GM19328 (cell line): ENCODE measurements around the gene ATAD5.
"Not testable (repeated sequence)": the region's sequence is repeated elsewhere in the genome, so short reads cannot be mapped to it uniquely, and the experiment has no call there.

ENCODE experiments used
- ATAC-seq: cut with Tn5 transposase; IDR thresholded peaks from one replicate; pipeline ENCODE4 v1.9.1; 2021; ENCODE audit warnings: mild to moderate bottlenecking, moderate library complexity; ENCODE audit not compliant: unreplicated experiment

ATAD5 gene, protein sequence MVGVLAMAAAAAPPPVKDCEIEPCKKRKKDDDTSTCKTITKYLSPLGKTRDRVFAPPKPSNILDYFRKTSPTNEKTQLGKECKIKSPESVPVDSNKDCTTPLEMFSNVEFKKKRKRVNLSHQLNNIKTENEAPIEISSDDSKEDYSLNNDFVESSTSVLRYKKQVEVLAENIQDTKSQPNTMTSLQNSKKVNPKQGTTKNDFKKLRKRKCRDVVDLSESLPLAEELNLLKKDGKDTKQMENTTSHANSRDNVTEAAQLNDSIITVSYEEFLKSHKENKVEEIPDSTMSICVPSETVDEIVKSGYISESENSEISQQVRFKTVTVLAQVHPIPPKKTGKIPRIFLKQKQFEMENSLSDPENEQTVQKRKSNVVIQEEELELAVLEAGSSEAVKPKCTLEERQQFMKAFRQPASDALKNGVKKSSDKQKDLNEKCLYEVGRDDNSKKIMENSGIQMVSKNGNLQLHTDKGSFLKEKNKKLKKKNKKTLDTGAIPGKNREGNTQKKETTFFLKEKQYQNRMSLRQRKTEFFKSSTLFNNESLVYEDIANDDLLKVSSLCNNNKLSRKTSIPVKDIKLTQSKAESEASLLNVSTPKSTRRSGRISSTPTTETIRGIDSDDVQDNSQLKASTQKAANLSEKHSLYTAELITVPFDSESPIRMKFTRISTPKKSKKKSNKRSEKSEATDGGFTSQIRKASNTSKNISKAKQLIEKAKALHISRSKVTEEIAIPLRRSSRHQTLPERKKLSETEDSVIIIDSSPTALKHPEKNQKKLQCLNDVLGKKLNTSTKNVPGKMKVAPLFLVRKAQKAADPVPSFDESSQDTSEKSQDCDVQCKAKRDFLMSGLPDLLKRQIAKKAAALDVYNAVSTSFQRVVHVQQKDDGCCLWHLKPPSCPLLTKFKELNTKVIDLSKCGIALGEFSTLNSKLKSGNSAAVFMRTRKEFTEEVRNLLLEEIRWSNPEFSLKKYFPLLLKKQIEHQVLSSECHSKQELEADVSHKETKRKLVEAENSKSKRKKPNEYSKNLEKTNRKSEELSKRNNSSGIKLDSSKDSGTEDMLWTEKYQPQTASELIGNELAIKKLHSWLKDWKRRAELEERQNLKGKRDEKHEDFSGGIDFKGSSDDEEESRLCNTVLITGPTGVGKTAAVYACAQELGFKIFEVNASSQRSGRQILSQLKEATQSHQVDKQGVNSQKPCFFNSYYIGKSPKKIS (N-terminal part only)

DNA sequence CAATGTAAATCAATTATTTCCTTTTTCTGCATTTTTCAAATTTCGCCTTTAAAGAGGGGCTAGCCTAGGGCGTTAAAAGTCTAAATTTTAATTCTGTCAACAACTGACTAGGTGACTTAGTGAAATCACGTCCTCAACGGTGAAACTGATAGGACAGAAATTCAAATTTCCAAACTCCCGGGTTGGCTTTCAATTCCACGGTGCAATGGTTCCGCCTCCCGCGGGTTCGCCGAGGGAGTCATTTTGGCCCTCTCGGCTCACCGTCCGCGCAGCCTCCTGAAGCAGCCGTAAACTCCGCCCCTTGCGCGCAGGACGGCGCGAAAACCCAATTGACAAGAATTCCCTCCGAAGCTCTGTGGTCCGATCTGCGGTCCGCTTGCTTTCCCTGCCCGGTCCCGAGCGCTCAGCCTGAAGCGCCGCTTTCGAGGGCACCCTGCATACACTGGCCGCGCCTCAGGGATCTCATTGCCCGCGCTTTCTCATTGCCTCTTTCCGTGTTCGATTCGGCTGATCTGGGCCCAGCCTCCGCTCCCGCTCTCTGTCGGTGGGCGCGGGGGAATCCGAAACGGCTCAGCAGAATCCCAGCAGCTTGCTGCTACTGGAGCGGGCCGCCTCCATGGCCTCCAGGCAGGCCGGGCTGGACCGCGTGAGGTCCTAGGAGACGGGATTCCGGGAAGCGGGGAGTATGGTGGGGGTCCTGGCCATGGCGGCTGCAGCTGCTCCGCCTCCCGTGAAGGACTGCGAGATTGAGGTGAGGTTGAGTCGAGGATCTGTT, at the start of gene ATAD5:
Gene ATAD5 (plus strand): TSS at position 304 of the 775 bp plus-strand sequence. CDS start 382 bp downstream, at position 686.
- no peak for ATAC-seq

DNA sequence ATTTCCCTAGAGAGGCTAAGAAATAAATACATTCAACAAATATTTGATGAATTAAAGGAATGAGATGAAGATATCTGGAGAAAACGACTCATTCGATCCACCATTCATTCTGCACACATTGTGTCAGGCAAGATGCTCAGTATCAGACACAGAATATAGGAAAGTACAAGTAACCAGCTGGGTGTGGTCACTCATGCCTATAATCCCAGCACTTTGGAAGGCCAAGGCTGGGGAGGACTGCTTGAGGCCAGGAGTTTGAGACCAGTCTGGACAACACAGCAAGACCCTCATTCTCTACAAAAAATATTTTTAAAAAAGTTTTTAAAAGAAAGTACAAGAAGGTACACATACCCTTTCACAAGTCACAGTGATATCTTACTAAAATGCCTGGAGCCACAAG, 49.6 kb upstream of the ATAD5 start:
- no peak for ATAC-seq

DNA sequence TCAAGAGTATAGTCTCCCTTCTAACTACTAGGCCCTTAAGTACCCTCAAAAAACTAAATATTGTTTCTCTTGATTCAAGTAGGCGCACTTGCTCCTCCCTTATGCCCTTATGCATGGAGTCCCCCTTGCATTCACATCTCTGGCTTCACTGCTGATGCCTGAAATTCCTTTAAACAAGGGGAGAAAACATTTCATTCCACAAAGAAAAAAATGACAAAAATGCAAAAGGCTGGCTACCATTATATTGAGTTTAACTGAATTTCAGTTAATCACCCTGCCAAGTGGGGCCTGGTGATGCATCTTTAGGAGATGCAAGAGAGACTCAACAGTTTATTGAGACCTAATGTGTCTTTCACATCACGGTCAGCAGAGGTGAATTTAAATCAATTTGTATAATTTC, 42.8 kb upstream of the ATAD5 start:
- no peak for ATAC-seq

DNA sequence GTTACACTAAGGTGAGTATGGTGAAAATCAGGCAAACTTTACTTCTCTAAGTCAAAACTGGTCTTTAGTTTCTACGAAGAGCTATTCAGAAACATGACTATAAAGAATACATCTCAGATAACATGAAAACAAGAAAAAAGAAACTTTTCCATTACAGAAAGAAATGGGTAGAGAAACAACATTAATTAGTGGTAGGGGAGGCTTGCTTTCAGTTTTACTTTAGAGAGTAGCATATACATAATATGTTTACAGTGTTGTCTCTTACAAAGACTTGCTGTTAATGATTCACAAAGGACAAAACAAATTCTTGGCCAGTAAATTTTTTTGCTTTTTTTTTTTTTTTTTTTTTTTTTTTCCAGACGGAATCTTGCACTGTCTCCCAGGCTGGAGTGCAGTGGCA, 41.5 kb upstream of the ATAD5 start:
- no peak for ATAC-seq

GRCh38 chr17:30793282-30793977, 38.3 kb upstream of the ATAD5 start:
- ATAC-seq: no peak

DNA sequence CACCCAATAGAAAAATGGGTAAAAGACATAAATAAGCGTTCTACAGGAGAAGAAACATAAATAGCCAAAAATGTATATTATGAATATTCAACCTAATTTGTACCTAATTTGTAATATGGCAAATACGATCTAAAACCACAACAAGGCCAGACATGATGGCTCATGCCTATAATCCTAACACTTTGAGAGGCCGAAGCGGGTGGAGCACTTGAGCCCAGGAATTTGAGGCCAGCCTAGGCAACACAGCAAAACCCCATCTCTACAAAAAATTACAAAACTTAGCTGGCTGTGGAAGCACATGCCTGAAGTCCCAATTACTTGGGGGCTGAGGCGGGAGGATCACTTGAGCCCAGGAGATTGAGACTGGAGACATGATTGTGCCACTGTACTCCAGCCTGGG, 37.4 kb upstream of the ATAD5 start:
- no peak for ATAC-seq

DNA sequence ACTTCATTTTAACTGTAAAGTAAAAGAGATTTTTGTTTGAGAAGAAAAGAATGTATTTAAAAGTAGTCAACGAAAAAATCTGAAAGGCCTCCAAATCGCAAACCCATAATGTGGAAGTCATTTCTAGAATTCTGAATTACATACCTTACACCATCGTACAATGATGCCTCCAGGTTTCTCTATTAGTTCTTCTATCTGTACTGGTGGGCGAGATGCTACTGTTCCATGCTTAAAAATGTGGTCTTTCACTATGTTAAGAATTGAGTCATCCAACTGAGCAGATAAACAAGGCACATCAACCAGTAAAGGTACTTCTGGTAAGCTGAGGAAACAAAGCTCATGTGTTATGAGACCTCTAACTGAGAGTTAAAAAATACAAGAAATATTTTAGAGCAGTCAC, 35.8 kb upstream of the ATAD5 start:
- no peak for ATAC-seq

DNA sequence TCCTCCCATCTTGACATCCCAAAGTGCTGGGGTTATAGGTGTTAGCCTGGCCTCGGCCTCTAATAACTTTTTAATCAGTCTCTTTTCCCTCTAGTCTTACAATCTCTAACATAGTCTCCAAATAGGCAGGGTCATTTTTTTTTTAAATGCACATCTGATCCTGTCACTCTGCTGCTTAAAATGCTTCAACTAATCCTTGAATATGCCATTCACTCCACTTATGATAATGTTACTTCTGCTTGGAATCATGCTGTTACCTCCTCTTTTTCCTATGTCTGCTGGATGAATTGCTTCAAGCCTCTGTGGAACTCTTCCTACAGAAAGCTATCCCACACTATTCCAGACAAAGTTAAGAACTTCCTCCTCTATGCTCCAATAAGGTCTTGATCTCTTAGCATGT, 30.1 kb upstream of the ATAD5 start:
- ATAC-seq: no peak

DNA sequence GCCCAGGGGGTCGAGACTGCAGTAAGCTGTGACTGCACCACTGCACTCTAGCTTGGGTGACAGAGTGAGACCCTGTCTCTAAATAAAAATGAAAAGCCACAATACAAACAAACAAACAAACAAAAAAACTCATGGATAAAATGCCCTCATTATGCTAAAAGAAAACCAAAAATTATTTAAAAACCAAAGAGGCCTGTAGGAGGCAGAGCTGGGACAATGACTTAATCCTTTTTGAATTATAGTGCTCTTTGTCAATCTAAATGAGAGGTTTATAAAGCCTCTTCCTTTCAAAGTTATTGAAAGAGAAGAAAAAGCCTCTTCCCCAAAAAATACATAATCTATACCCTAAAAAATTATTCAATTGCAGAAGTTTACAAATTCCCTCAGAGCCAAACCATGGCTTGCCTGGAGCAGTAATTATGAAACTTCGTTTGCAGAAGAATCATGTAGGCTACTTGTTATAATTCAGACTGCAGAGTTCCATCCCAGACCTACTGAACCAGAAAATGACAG, 25.8 kb upstream of the ATAD5 start:
- ATAC-seq: no peak

GRCh38 chr17:30807896-30808295, 23.9 kb upstream of the ATAD5 start:
- no peak for ATAC-seq

- peak; percentile 73 for ATAC-seq
Observed at GRCh38 chr17:30808785-30809286, 22.9 kb upstream of the ATAD5 start.

DNA sequence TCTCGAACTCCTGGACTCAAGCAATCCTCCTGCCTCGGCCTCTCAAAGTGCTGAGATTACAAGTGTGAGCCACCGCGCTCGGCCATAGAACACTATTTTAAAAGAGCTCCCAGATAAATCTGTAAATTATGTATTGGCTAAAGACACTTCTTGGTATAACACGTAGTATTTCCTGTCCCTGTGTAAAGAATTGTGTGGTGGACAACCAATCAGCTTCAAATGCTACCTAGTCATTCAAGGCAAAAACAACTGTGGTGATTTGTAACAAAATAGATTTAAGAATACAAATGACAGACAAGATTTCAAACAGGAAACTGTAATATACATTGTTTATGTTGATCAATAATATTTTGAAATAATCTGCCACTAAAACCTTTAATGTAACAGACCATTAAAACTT, 21.9 kb upstream of the ATAD5 start:
- ATAC-seq: no peak

DNA sequence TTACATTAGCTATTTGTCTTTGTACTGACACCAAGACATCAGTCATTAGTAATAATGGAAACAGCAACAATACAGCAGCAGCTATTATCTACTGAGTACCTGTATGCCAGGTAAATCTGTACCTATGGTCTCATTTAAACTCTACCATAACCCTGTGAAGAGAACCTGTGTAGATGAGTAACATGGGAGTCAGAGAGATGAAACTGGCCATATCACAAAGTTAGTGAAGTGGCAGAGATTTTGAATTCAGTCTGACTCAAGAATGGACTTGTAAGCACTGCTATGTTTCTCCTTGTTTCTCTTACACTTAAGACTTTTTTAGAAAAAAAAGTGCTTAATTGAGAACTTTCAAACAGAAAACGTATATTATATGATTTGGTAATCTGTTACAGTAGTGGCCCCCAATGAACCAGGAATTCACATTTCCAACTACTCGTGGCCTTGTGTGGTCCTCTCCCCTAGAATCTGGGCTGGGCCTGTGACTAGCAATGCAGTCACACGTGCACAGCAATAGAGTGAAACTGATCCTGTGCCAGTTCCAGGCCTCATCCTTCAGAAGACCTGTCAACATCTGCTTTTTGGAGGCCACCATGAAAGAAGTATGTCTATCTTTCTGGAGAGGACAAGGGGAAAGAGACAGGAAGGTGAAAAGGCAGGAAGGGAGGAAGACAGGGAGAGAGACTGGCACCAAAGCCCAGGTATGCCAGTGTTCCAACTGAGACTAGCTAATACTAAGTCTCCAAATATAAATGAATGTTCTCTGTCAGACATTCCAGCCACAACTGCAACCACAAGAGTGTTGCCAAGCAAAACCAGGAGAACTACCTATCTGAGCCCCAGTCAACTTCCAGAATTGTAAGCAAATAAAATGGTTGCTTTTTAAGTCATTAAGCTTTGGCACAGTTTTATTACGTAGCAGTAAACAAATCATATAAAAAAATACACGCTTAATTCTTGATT, 19.3 kb upstream of the ATAD5 start:
- ATAC-seq: no peak

GRCh38 chr17:30814236-30814635, 17.5 kb upstream of the ATAD5 start:
- ATAC-seq: not testable (repeated sequence)

GRCh38 chr17:30814860-30815259, 16.9 kb upstream of the ATAD5 start:
- ATAC-seq: not testable (repeated sequence)

DNA sequence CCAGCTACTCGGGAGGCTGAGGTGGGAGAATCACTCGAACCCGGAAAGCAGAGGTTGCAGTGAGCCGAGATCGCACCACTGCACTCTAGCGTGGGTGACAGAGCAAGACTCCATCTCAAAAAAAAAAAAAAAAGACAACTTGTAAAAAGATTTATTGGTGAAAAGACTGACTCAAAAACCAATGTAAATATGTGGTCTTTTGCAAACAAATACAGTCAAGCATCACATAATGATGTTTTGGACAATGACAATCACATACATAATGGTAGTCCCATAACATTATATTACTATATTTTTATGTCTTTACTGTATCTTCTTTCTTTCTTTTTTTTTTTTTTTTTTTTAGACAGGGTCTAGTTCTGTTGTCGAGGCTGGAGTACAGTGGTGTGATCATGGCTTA, 15.6 kb upstream of the ATAD5 start:
- ATAC-seq: no peak

DNA sequence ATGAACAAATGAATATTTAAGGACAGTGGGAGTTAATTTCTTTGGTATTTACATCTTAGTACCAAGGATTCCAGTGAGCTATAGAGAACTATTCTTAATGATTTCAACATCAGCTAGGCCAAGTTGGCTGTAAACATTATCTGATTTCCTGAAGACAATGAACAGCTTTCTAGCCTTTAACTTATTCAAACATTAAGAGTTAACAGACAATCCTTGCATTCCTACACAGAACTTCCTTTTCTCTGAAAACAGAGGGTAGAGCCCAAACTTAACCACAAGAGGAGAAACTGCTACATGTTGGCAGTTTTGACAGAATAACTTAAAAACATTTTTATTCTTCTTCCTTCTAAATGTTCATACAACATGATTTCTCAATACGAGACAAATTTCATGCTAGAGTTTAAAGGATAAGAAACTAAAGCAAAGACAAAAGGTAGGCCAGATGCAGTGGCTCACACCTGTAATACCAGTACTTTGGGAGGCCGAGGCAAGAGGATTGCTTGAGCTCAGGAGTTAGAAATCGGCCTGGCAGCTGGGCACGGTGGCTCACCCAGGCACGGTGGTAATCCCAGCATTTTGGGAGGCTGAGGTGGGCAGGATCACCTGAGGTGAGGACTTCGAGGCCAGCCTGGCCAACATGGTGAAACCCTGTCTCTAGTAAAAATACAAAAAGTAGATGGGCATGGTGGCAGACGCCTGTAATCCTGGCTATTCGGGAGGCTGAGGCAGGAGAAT, 11.6 kb upstream of the ATAD5 start:
- ATAC-seq: no peak
